Transverse colon (tissue), 3 donors: ENCODE measurements around the gene GRHPR.

Source experiments
- POLR2A ChIP-seq: fragments of 450-650 bp; IDR thresholded peaks from one replicate; pipeline ENCODE4 v1.6.1; 2016; ENCODE audit warnings: antibody characterized with exemption, mild to moderate bottlenecking, moderate library complexity
- TF ChIP-seq, protein P1 (sequence below), 5 experiments: fragments of 200-600 bp in 3 of 5; fragments of 450-650 bp in 2 of 5; sonication (generic) in 3 of 5; IDR thresholded peaks; 1 replicate in 2 of 5; 2 replicates in 3 of 5; pipeline ENCODE4 v1.5.1; 2016 to 2017; ENCODE audit warnings: antibody characterized with exemption in 5 of 5, inconsistent platforms in 3 of 5, mild to moderate bottlenecking in 2 of 5, moderate library complexity in 1 of 5

DNA sequence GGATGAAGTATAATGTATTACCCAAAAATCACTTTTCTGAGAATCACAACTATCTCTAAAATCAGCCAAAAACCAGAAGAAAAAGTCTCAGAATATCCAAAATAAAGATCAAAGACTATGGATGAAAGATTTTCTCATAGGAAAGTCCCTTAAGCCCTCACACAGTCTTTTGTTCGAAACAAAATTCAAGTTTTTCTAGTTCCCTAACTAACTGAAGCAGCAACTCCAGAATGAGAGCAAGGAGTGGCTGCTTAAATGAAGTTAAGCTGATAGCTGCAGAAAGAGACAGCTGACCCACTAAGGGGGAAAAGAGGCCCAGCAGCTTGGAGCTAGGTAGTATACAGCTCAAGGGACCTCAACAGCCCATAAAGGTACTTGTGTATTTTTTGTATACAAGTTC, 34.3 kb downstream of the GRHPR start:
- TF ChIP-seq, protein P1, sequence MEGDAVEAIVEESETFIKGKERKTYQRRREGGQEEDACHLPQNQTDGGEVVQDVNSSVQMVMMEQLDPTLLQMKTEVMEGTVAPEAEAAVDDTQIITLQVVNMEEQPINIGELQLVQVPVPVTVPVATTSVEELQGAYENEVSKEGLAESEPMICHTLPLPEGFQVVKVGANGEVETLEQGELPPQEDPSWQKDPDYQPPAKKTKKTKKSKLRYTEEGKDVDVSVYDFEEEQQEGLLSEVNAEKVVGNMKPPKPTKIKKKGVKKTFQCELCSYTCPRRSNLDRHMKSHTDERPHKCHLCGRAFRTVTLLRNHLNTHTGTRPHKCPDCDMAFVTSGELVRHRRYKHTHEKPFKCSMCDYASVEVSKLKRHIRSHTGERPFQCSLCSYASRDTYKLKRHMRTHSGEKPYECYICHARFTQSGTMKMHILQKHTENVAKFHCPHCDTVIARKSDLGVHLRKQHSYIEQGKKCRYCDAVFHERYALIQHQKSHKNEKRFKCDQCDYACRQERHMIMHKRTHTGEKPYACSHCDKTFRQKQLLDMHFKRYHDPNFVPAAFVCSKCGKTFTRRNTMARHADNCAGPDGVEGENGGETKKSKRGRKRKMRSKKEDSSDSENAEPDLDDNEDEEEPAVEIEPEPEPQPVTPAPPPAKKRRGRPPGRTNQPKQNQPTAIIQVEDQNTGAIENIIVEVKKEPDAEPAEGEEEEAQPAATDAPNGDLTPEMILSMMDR (IDR thresholded peaks at IDR 0.05), result no peak
- TF ChIP-seq POLR2A, result no peak
